NCI-H748 (cell line): ENCODE data around the gene MT1B.
A peak's percentile ranks its signal among the peaks of the same experiment; 100 is the strongest.
"Not testable (repeated sequence)": the region's sequence is repeated elsewhere in the genome, so short reads cannot be mapped to it uniquely, and the experiment has no call there.

ENCODE experiments used
- DNase-seq: peaks from one replicate; lab custom pipeline; 2025; ENCODE audit not compliant: unreplicated experiment; lab: John Stamatoyannopoulos, UW

Gene MT1B

DNA sequence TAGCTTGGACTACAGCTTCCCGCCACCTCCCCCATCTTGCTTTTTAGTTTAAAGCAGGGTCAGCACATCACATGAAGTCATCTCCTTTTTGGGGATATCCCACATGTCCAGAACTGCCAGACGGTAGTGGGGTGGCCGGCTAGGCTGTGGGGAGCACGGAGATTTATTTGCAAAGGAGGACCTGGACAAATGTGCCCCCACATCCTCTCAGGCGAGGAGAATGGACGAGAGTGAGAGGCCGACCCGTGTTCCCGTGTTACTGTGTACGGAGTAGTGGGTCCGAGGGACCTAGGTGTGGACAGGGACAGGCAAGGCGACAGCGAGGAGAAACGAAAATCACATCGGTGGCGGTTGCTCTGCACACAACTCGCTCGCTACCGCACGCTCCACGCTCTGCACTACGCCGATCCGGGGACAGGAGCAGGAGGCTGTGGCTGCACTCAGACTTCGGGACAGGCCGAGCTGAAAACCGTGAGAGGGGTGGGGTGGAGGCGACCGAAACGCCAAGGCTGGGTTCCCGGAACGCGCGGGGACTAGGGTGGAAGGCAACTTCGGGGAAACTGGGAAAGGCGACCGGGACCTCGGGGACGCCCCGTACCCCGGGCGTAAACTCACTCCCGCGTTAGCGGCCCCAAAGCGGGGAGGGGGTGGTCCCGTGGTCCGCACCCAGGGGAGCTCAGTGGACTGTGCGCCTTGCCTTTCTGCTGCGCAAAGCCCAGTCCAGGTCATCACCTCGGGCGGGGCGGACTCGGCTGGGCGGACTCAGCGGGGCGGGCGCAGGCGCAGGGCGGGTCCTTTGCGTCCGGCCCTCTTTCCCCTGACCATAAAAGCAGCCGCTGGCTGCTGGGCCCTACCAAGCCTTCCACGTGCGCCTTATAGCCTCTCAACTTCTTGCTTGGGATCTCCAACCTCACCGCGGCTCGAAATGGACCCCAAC lies 13.6 kb upstream of the MT1B start, which contains the start of gene MT1A:
MT1A (plus strand) TSS at position 853 of the 937 bp plus-strand sequence; CDS start at position 926, 73 bp downstream.
- peak; percentile 42 for DNase-seq

DNA sequence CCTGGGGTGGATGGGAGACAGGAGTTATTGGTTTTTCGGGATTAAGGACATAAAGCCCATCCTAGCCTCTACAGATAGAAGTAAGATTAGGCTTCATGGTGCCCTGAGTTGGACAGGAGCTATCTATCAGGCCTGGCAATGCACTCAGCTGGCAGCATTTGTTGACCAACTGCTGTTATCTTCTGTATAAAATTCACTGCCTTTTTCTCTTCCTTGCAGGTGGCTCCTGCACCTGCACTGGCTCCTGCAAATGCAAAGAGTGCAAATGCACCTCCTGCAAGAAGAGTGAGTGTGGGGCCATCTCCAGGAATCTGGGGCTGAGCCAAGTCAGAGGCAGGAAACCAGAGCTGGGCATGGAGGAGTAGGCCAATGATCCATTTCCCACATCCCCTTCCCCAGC lies 12.6 kb upstream of the MT1B start:
- DNase-seq: no peak

DNA sequence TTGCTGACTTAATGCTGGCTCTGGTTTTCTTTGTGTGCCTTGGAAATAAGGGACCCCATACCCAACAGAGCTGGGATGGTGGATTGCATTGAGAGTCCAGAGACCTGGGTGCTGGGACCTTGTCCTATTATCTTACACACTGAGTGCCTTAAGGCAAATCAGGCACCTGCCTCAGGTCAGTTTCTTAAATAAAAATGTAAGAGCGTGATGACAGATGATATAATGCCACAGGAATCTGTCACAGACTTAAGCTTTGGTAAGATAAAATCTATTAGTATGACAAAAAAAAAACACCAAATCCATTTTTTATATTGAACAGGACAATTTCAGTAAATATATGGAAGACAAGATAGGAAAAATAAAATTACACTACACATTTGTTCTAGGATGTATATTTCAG lies 11.6 kb upstream of the MT1B start:
- no peak for DNase-seq

DNA sequence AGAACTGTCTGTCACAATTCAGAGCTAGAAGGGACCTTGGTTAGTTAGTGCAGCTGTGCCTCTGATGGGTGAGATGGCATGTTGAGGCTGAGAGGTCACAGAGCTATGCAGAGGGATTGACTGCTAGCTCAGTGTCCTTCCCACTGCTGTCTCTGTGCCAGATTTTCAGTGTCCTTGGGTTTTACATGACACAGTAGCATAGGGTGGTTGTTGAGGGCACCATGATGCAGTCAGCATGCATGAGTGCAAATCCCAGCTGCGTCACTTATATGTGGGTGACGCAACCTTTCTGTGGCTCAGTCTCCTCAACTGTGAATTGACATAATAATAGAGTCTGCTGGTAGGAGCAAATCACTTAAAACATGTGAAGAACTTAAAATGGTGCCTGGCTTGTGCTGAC lies 10.5 kb upstream of the MT1B start:
- no peak for DNase-seq

DNA sequence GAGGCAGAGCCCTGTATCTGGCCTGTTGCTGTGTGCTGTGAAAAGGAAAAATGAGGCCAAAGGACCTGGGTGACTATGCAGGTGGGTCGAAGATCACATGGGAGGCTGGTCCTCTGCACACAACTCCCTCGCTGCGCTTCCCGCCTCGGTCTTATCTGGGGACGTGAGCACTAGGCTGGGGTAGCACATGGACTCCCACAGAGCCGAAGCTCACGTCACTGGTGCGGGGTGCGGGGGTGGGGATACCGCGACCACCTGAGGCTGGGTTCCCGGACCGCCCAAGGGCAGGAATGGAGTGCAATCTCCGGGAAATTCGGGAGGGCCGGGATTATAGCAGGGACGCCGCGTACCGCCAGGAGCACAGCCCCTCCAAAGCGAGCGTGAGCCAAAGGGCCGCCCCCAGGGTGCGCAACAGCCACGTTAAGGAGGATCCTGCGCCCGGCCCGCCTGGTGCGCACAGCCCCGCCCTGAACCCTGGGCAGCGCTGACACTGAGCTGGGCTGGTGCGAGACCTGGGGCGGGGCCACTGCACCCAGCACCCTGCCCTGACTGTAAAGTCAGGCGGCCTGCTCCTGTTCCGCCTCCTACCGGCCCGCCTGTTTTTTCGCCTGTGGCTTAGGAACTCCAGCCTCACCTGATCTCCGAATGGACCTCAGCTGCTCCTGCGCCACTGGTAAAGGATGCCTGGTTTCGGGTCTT lies 8.5 kb upstream of the MT1B start:
- no peak for DNase-seq

DNA sequence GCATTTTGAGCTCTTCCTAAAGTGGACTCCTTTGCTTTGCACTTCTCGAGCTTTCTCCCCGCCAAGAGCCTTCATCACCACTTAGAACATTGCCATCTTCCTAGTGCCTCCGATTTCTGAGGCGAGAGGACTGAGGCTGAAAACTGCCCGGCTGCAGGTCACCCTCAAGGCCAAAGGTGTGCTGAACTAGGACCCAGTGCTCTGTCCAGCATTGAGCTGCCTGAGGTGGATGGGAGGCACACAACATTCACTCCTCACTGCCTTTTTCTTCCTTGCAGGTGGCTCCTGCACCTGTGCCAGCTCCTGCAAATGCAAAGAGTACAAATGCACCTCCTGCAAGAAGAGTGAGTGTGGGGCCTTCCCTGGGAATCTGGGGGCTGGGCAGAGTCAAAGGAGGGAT lies 7.9 kb upstream of the MT1B start:
- no peak for DNase-seq

DNA sequence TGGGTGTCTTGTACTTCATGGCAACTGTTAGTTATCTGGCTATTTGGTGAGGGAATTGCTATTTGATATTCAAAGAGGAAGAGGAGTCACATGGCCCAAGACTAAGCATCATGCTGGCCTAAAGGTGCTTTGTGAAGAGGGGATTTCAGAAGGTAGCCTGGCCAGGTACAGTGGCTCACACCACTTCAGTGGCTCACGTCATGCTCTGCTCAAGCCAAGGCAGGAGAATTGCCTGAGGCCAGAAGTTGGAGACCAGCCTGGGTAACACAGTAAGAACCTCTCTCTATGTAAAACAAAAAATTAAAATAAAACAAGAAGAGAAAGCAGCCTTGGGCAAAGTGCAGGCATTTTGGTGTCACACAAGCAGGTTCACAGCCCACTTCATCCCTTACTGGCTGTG lies 6.4 kb upstream of the MT1B start:
- no peak for DNase-seq

DNA sequence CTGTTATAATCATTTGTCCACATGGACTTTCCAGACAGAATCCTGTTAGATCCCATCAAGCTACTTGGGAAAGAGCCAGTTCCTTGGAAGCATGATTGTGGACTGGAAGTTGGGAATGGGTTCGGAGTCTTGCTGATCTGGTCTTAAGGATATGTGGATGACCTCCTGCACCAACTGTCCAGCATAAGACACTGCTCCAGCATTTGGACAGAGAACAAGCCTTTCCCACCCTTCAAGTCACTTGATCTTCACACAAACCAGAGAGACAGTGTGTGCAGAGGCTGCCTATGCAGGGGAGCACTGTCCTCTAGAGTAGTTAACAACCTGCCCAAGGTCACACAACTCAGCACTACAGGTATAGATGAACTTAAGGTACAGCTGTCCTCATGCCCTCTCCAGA lies 5.8 kb upstream of the MT1B start:
- DNase-seq: no peak

DNA sequence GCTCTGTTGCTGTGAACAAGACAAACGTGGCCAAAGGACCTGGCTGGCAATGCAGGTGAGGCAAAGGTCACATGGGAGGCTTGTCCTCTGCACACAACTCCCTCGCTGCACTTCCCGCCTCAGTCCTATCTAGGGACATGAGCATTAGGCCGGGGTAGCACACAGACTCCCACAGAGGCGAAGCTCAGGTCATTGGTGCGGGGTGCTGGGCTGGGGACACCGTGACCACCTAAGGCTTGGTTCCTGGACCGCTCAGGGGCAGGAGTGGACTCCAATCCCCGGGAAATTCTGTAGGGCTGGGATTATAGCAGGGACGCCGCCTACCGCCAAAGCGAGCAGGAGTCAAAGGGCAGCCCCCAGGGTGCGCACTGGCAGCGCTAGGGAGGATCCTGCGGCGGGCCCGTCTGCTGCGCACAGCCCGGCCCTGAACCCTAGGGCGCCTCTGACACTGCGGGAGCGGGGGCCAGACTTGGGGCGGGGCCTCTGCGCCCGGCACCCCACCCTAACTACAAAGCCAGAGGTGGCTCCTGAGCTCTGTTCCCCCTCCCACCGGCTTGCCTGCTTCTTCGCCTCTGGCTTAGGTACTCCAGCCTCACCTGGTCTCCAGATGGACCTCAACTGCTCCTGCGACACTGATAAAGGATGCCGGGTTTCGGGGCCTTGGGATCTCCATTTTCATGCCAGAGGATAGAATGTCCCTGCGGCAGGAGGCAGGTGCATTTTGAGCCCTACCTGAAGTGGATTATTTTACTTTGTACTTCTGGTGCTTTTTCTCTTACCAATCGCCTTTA lies 3.9 kb upstream of the MT1B start:
- DNase-seq: no peak

DNA sequence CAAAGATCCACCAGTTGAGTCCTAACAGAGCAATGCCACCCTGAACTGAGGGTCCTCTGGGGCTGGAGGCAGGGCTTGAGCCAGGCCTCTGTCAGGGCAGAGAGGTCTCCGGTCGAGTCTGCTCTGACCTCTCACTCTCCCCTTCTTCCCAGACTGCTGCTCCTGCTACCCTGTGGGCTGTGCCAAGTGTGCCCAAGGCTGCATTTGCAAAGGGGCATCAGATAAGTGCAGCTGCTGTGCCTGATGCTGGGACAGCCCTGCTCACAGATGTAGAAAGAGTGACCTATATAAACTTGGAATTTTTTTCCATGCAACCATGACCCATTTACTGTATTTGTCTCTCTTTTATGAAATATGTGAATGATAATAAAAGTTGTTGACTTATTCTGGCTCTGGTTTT lies 2.4 kb upstream of the MT1B start:
- no peak for DNase-seq

DNA sequence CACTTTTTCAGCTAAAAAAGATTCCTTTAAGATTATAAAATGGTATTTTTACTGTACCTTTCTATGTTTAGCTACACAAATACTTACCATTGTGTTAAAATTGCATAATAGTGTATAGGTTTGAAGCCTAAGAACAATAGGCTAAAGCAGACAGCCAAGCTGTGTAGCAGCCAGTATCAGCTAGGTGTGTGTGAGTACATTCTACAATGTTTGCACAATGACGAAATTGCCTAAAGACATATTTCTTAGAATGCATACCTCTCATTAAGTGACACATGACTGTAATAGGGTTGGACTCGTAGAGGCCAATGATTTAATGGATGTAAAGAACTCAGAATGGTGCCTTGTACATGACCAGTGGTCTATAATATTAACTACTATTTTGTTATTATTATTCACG lies 1.9 kb upstream of the MT1B start:
- no peak for DNase-seq

DNA sequence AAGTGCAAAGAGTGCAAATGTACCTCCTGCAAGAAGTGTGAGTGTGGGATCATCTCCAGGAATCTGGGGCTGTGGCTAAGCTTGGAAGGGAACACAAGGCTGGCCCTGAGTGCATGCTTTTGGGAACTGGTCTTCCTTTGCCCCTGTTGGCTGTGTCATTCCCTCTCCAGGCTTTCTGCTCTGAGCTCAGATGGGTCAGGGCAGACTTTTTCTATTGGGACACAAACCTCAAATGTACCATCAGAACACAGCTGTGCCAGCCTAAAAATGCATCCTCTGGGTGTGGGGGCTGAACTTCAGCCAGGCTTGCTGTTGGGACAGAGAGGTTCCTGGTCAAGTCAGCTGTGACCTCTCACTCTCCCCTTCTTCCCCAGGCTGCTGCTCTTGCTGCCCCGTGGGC lies 914 bp downstream of the MT1B start:
- no peak for DNase-seq

DNA sequence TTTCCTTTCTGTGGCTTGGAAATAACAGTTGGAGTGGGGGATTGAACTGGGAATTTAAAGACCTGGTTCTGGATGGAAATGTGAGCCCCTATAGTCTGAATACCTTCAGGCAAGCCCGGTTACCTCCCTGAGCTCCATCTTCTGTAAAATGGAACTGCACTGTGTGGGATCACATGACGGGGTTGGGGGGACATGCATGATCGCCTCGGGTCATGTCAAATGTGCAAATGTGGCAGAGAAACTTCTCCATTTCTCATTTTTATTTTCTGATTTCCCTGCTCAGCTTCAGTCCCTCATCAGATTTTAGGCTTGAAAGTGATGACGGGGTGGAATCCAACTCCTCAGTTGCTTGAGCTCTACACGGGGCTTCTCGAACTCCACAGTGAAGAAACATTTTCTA lies 1.5 kb downstream of the MT1B start:
- DNase-seq: no peak

DNA sequence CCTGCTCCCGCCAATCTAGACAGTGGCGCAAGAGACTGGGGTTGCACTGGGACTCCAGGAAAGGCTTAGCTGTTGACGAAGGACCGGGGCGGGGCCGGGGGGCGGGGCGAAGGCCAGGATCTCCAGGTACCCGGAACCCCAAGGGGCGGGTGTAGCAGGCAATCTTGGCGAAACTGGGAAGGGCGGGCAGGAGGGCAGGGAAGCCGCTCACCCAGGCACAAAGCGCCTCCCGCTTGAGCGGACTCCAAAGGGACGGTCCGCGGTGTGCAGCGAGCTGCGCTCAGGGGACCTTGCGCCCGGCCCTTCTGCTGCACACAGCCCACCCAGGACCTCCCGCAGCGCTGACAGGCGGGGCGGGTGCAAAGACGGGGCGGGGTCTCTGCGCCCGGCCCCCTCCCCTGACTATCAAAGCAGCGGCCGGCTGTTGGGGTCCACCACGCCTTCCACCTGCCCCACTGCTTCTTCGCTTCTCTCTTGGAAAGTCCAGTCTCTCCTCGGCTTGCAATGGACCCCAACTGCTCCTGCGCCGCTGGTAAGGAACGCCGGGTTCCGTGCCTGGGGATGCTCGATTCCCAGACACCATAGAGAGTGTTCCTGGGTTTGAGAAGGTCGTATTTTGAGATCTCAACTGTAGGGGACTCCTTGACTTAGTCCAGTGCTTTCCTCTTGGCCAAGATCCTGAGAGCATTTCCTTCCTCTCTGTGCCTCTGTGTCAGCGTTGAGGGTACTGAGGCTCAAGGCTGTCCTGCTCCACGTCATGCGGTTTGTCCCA lies 6.1 kb downstream of the MT1B start, which contains the start of gene MT1F:
MT1F (plus strand) TSS at position 405 of the 772 bp plus-strand sequence; CDS start at position 505, 100 bp downstream.
- peak; percentile 69 for DNase-seq

DNA sequence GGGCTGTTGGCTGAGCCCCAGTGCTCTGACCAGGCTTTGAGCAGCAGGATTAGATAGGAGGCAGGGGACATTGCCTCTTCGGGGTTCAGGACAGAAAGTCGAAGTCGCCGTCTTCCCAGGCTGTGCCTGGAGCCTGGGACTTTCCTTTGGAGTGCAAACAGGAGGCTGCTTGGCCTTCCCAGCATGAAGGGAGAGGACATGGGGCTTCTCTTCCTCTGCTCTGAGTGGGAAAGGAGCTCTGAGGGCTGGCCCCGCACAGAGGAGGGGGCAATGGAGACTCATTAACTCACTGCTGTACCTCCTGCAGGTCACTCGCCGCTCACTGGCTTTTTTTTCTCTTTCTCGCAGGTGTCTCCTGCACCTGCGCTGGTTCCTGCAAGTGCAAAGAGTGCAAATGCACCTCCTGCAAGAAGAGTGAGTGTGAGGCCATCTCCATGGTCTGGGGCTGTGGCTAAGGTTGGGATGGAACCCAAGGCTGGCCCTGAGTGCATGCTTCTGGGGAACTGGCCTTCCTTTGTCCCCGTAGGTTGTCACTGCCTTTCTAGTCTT lies 6.7 kb downstream of the MT1B start:
- no peak for DNase-seq

DNA sequence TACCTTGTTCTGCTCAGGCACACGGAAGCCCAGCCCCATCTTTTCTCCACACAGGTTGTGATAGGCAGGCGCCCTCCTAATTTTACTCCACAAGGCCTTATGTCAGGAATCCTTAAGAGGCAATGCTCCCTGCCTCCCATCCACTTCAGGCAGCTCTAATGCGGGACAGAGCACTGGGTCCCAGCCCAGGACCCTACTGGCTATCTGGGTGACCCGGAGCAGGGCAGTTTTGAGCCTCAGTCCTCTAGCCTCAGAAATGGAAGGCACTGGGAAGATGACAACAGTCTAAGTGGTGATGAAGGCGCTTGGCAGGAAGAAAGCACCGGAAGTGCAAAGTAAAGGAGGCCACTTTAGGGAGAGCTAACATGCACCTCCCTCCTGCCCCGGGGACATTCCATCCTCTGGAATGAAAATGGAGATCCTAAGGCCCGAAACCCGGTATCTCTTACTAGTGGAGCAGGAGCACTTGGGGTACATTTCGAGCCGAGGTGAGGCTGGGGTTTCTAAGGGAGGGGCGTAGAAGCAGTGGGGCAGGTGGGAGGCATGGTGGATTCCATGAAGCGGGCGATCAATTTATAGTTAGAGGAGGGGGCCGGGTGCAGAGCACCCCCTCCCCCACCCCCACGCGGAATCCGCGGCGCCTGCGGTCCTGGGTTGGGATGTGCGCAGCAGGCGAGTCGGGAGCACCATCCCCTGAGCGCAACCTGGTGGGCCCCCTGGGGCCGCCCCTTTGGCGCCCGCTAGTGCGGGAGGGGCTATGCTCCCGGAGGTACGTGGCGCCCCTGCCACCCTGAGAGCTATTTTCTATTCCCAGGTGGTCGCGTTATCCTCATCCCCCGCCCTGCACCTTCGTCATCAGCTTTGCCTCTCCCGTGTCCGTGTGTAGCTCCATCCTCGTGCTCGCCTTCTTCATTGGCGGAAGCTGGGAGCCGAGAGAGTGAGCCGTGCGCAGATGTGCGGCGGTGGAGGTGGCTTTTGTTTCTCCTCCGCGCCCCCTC lies 11.0 kb downstream of the MT1B start:
- no peak for DNase-seq

DNA sequence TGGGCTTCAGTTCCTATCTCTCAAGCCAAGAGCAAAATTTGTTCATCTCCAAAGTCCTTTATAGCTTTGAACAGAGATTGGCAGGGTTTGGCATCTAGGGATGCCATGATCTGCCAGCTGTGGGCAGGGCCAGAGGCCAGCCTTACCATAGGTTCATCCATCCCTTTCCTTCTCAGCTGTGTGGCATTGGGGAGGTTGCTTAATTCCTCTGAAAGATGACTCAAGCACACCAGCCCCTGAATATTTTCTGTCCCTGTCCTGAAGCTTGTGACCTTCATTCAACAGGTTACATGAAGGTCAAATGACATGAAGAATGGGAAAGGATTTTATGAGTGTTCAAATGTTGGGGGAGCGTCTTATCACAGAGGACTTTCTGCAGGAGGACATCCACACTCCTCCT lies 12.8 kb downstream of the MT1B start:
- no peak for DNase-seq

DNA sequence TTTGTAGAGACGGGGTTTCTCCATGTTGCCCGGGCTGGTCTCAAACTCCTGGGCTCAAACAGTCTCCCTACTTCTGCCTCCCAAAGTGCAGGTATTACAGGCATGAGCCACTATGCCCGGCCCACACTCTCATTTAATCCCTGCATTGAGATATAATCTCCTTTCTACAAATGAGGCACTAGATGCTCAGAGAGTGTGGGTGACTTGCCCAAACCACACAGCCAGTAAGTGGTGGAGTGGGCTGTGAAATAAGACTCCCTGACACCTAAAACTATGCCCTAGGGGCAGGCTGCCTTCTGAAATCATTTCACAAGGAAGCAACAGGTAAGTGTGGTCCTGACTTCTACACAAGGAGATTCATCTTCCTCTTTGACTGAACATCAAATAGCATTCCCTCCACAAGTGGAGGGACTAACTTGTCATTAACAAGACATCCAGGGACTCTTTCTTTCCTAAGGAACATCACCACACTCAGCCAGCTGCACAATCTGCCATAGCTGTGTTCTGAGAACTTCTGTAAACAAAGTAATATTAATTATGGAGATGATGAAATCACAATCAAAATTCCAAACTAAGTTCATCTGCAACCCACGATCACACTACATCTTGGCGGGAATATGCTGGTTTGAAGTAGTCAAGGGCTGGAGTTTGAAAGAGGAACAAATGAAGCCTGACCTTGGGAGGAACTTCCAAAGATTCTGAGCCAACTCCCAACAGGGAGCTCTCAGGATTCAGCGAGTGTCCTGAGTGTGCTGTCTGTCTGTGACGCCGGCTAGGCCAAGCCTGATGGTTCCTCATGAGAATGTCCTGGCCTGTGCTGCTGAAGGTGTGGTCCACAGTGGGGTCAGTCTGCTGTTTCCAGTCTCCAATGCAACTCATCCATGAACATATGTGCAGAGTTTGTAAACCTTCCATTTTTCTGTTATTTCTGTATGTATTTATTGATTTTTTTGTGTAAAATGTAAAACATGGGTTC lies 13.9 kb downstream of the MT1B start:
- DNase-seq: not testable (repeated sequence)
